Tibial nerve (tissue), 4 donors: ENCODE data around the gene TTN. TPM values are rescaled to one million over a fixed set of nuclear protein-coding genes. Genes with fewer than 3 reads are reported as not detected.

Experiments used
- DNase-seq, 2 donors: peaks; one replicate each; pipeline ENCODE4 v3.0.0-alpha.2; 2019; ENCODE audit warnings: low spot score in 2 of 2
- H3K27ac ChIP-seq, 4 donors: fragments of 200-600 bp; sonication (generic) in 3 of 4; one replicate each; pipeline ENCODE4 v1.5.1; 2017 to 2019; ENCODE audit warnings: mild to moderate bottlenecking in 1 of 4
- H3K27me3 ChIP-seq, 2 donors: fragments of 200-600 bp; sonication (generic) in 1 of 2; one replicate each; pipeline versions ENCODE4 v1.5.1 to v1.6.0; 2017 to 2019
- H3K36me3 ChIP-seq, 3 donors: fragments of 200-600 bp; sonication (generic); one replicate each; pipeline ENCODE4 v1.5.1; 2018 to 2019
- H3K4me1 ChIP-seq, 4 donors: fragments of 200-600 bp; sonication (generic) in 3 of 4; one replicate each; pipeline ENCODE4 v1.5.1; 2017 to 2019
- H3K4me3 ChIP-seq, 4 donors: fragments of 200-600 bp; sonication (generic) in 3 of 4; one replicate each; pipeline ENCODE4 v1.5.1; 2017 to 2019; ENCODE audit warnings: mild to moderate bottlenecking in 1 of 4, moderate library complexity in 1 of 4
- H3K9me3 ChIP-seq, 4 donors: fragments of 200-600 bp; sonication (generic) in 3 of 4; one replicate each; pipeline ENCODE4 v1.5.1; 2017 to 2019
- EP300 ChIP-seq, 2 donors: sonication (generic); formaldehyde crosslinking; IDR thresholded peaks; one replicate each; pipeline ENCODE4 v1.6.1; 2017; ENCODE audit warnings: antibody characterized with exemption in 2 of 2, mild to moderate bottlenecking in 1 of 2
- POLR2A ChIP-seq, 2 donors: fragments of 450-650 bp; IDR thresholded peaks; one replicate each; pipeline ENCODE4 v1.6.1; 2017; ENCODE audit warnings: antibody characterized with exemption in 2 of 2, mild to moderate bottlenecking in 2 of 2, moderate library complexity in 2 of 2
- WGBS, 2 donors: methylation state at CpG; one replicate each; pipeline ENCODE4 v1.1.5; 2018; 5-methylcytosine and 5-hydroxymethylcytosine counted together
- total RNA-seq, 4 donors: library from RNA; depleted of rRNA; stranded (reverse); fragments of >200 nt; gene quantifications; one replicate each; pipeline ENCODE4 v1.1.0, GENCODE V29; 2016
- TF ChIP-seq, protein P1 (sequence below), 5 experiments: fragments of 200-600 bp in 3 of 5; fragments of 450-650 bp in 2 of 5; sonication (generic) in 3 of 5; IDR thresholded peaks; one replicate each; pipeline ENCODE4 v1.5.1; 2016 to 2019; ENCODE audit warnings: antibody characterized with exemption in 5 of 5, mild to moderate bottlenecking in 3 of 5, moderate library complexity in 2 of 5

TTN gene
- total RNA-seq, 4 donors from 2014 or later, result 4.7 to 15.5 (median 9.2) TPM

DNA sequence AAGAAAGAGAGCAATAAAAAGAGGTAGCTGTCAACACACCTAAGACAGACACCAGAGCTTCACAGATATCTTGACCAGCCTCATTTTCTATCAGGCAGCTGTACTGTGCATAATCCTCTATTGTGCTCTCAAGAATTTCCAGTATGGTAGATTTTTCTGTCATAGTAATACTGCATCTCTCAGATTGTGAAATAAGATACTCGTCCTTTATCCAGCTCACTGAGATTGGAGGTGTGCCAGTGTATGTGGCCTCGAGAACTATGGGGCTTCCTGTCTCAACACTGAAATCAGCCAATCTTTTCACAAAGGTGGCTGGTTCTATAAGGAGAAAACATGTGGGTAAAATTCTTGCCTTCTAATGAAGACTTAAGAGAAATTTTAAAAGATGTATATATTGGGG lies 88.9 kb downstream of the TTN start:
- TF ChIP-seq EP300 (IDR thresholded peaks at IDR 0.05), result no peak
- no peak for TF ChIP-seq POLR2A (IDR thresholded peaks at IDR 0.05)
- TF ChIP-seq, protein P1, sequence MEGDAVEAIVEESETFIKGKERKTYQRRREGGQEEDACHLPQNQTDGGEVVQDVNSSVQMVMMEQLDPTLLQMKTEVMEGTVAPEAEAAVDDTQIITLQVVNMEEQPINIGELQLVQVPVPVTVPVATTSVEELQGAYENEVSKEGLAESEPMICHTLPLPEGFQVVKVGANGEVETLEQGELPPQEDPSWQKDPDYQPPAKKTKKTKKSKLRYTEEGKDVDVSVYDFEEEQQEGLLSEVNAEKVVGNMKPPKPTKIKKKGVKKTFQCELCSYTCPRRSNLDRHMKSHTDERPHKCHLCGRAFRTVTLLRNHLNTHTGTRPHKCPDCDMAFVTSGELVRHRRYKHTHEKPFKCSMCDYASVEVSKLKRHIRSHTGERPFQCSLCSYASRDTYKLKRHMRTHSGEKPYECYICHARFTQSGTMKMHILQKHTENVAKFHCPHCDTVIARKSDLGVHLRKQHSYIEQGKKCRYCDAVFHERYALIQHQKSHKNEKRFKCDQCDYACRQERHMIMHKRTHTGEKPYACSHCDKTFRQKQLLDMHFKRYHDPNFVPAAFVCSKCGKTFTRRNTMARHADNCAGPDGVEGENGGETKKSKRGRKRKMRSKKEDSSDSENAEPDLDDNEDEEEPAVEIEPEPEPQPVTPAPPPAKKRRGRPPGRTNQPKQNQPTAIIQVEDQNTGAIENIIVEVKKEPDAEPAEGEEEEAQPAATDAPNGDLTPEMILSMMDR (IDR thresholded peaks at IDR 0.05), result no peak
- no peaks in the 10 kb centered on the region for H3K4me1 ChIP-seq
- WGBS, 2 donors, result 27 to 28% methylated on average over 2 of the region's 2 CpGs
- H3K36me3 ChIP-seq, result no peaks in the 10 kb centered on the region
- no peak overlapping the region for H3K27ac ChIP-seq
- H3K27me3 ChIP-seq, result no peaks in the 10 kb centered on the region
- no peak overlapping the region for H3K4me3 ChIP-seq
- H3K9me3 ChIP-seq, result peaks cover 0 to 4% (median 0%) of the 10 kb centered on the region in 4 donors
- no peak for DNase-seq

DNA sequence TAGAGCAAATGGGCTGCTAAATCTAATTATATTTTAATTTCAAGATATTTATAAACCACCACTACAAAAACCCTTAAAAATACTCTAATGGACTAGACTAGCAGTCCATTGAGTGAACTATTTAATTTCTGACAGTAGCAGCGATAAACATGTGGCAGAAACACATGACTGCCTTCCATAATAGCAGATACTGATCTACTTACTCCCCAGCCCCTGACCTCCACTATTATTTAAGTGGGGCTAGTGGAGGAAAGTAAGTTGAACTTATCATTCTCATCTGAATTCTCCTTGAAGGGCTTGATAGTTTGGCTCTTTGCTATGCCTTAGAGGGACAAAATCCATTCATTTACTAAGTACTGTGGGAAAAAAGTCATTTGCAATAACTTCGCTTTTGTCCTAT lies 90.8 kb downstream of the TTN start:
- peaks cover 0 to 4% (median 0%) of the 10 kb centered on the region in 4 donors for H3K9me3 ChIP-seq
- no peaks in the 10 kb centered on the region for H3K36me3 ChIP-seq
- 89 to 96% methylated on average over 2 of the region's 2 CpGs for WGBS, 2 donors
- no peaks in the 10 kb centered on the region for H3K4me1 ChIP-seq
- H3K4me3 ChIP-seq, result no peak overlapping the region
- DNase-seq, result no peak
- H3K27ac ChIP-seq, result no peak overlapping the region
- no peak for TF ChIP-seq POLR2A (IDR thresholded peaks at IDR 0.05)
- no peak for TF ChIP-seq EP300 (IDR thresholded peaks at IDR 0.05)
- TF ChIP-seq, protein P1 (IDR thresholded peaks at IDR 0.05), result no peak
- no peaks in the 10 kb centered on the region for H3K27me3 ChIP-seq

DNA sequence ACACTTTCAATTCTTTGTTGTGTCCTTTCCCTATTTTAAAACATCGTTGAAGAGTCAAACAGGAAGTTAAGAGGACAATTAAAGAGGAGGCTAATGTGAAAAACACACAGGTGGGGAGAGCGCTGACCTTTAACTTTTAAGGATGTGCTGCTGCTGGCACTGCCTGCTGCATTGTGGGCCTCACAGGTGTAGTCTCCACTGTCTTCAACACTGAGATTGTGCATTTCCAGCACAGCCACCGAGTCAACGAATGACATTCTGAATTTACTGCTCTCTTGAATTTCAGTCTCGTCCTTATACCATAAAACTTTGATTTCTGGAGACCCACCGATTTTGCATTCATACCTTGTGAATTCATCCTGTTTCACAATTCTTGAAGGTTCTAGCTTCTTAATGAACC lies 91.9 kb downstream of the TTN start:
- no peaks in the 10 kb centered on the region for H3K36me3 ChIP-seq
- WGBS, 2 donors, result 85 to 89% methylated on average over 6 of the region's 6 CpGs
- DNase-seq, result no peak
- no peak for TF ChIP-seq POLR2A (IDR thresholded peaks at IDR 0.05)
- TF ChIP-seq, protein P1 (IDR thresholded peaks at IDR 0.05), result no peak
- TF ChIP-seq EP300 (IDR thresholded peaks at IDR 0.05), result no peak
- no peaks in the 10 kb centered on the region for H3K27me3 ChIP-seq
- no peak overlapping the region for H3K27ac ChIP-seq
- peaks cover 0 to 4% (median 0%) of the 10 kb centered on the region in 4 donors for H3K9me3 ChIP-seq
- no peaks in the 10 kb centered on the region for H3K4me1 ChIP-seq
- no peak overlapping the region for H3K4me3 ChIP-seq

DNA sequence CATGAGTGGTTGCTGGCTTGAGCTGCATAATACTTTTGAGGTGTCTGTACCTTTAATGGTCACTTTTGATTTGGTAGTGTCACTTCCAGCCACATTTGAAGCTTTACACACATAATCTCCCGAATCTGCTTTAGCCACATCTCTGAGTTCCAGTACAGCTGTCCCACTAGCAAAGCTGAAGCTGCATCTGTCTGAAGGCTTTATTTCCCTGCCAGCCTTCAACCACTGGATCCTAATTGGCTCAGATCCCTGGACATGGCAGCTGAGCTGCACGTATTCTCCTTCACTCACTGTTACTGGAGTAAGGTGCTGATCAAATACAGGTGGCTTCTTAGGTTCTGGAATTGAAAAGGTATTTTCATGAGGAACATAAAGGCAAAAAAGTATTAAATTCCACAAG lies 99.7 kb downstream of the TTN start:
- Histone ChIP-seq H3K27ac (no peak overlapping the region), H3K4me1 (no peaks in the 10 kb centered on the region), H3K9me3 (no peaks in the 10 kb centered on the region), H3K27me3 (no peaks in the 10 kb centered on the region), H3K4me3 (no peak overlapping the region), H3K36me3 (no peaks in the 10 kb centered on the region)
- no peak for DNase-seq
- WGBS, 2 donors, result 55 to 67% methylated on average over 2 of the region's 2 CpGs
- TF ChIP-seq, protein P1 (IDR thresholded peaks at IDR 0.05), result no peak
- TF ChIP-seq EP300 (IDR thresholded peaks at IDR 0.05) (no peak), POLR2A (IDR thresholded peaks at IDR 0.05) (no peak)

DNA sequence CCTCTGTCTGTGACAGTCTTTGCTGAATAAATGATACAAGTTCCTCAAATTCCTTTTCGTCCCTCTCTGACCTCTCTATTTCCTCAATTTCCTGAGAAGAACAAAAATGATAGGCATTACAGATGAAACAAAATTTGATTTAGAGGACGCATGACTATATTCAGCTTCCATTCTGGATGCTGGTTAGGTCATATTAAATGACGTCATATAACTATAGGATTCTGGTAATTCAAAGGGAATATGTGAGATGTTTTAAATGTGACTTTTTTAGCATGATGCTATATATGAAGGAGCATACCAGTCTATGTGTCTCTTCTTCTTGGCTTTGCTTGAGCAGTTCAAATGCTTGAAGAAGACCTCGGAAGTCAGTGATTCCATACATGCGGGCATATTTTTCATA lies 102.3 kb downstream of the TTN start:
- no peak for TF ChIP-seq EP300 (IDR thresholded peaks at IDR 0.05)
- no peak overlapping the region for H3K4me3 ChIP-seq
- WGBS, 2 donors, result 84 to 89% methylated on average over 5 of the region's 5 CpGs
- no peaks in the 10 kb centered on the region for H3K27me3 ChIP-seq
- H3K9me3 ChIP-seq, result no peaks in the 10 kb centered on the region
- H3K36me3 ChIP-seq, result no peaks in the 10 kb centered on the region
- no peak for DNase-seq
- no peak overlapping the region for H3K27ac ChIP-seq
- no peaks in the 10 kb centered on the region for H3K4me1 ChIP-seq

DNA sequence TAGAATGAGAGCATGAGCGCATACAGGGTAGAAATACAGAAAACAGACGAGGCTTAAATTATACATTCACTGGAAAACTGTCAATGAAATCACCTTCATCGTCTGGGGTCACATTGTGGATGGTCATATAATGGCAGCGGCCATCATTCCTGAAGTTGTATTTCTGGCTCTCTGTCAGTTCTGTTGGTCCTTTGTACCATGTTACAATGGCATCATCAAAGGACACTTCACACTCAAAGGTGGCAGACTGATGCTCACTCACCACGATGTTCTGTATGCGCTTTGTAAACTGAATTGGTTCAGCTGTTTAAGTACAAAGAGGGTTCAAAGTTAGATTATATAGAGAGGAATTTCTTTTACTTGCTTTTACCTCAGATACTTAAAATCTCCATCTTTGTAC lies 104.9 kb downstream of the TTN start:
- Histone ChIP-seq H3K4me3 (no peak overlapping the region), H3K4me1 (no peaks in the 10 kb centered on the region), H3K27me3 (no peaks in the 10 kb centered on the region), H3K36me3 (no peaks in the 10 kb centered on the region), H3K27ac (no peak overlapping the region), H3K9me3 (no peaks in the 10 kb centered on the region)
- TF ChIP-seq, protein P1 (IDR thresholded peaks at IDR 0.05), result no peak
- TF ChIP-seq EP300 (IDR thresholded peaks at IDR 0.05) (no peak), POLR2A (IDR thresholded peaks at IDR 0.05) (no peak)
- 85 to 86% methylated on average over 6 of the region's 6 CpGs for WGBS, 2 donors
- DNase-seq, result no peak
